SU-DHL-6 (cell line): ENCODE results near the gene CRISP2.

Experiments used
- H2AFZ ChIP-seq: fragments of 200-600 bp; sonication (generic); 2 replicates; pipeline ENCODE4 v1.6.1; 2014; ENCODE audit warnings: low read depth, mild to moderate bottlenecking, moderate library complexity, mixed read lengths, antibody characterized with exemption, low read length; ENCODE audit not compliant: severe bottlenecking
- H3F3A ChIP-seq: fragments of 200-600 bp; shearing (Covaris generic); 2 replicates; pipeline ENCODE4 v1.6.0; 2016; ENCODE audit warnings: antibody characterized with exemption, mild to moderate bottlenecking; ENCODE audit not compliant: insufficient read depth
- H3K27ac ChIP-seq: fragments of 200-600 bp; sonication (generic); 2 replicates; pipeline ENCODE4 v1.5.1; 2016; ENCODE audit warnings: low read depth, mild to moderate bottlenecking, low read length, moderate library complexity, mixed read lengths
- H3K27me3 ChIP-seq: fragments of 200-600 bp; sonication (generic), shearing (Covaris generic); 2 replicates; pipeline ENCODE4 v1.6.0; 2014; ENCODE audit warnings: mild to moderate bottlenecking, low read length
- H3K36me3 ChIP-seq: fragments of 200-600 bp; sonication (generic); 2 replicates; pipeline ENCODE4 v1.6.1; 2014; ENCODE audit warnings: mild to moderate bottlenecking, low read length, mixed read lengths
- H3K4me2 ChIP-seq: fragments of 300-600, 200-600 bp; shearing (Covaris generic), sonication (generic); 2 replicates; pipeline ENCODE4 v1.6.0; 2014; ENCODE audit warnings: low read length, low read depth, mild to moderate bottlenecking; ENCODE audit not compliant: poor library complexity, severe bottlenecking
- H3K4me3 ChIP-seq: fragments of 200-600 bp; sonication (generic); 2 replicates; pipeline ENCODE4 v1.5.1; 2014; ENCODE audit warnings: antibody characterized with exemption, low read length, mild to moderate bottlenecking, mixed read lengths; ENCODE audit not compliant: insufficient read depth, poor library complexity, severe bottlenecking
- H3K79me2 ChIP-seq: fragments of 200-600 bp; sonication (generic); 2 replicates; pipeline ENCODE4 v1.6.1; 2014; ENCODE audit warnings: mild to moderate bottlenecking, low read length, moderate library complexity; ENCODE audit not compliant: insufficient read depth
- H3K9ac ChIP-seq: fragments of 200-600 bp; sonication (generic); 2 replicates; pipeline ENCODE4 v1.7.0; 2014; ENCODE audit warnings: mild to moderate bottlenecking, low read length
- H3K9me2 ChIP-seq: fragments of 200-600 bp; sonication (generic); replicated peaks from 2 replicates; pipeline ENCODE4 v1.6.1; 2014; ENCODE audit warnings: low read length; ENCODE audit not compliant: insufficient read depth
- H3K9me3 ChIP-seq: fragments of 200-600 bp; sonication (generic); 2 replicates; pipeline ENCODE4 v1.6.1; 2014; ENCODE audit warnings: low read length, mixed read lengths; ENCODE audit not compliant: insufficient read depth
- H4K20me1 ChIP-seq: fragments of 200-600 bp; sonication (generic); 2 replicates; pipeline ENCODE4 v1.6.1; 2014; ENCODE audit warnings: low read depth, mild to moderate bottlenecking, antibody characterized with exemption, low read length, moderate library complexity, mixed read lengths
- CTCF ChIP-seq: fragments of 200-600 bp; sonication (generic); IDR thresholded peaks from one replicate; pipeline ENCODE4 v1.5.1; 2017; ENCODE audit warnings: antibody characterized with exemption, mild to moderate bottlenecking, low read length, moderate library complexity; ENCODE audit not compliant: insufficient read depth, poor library complexity, severe bottlenecking
- EZH2phosphoT487 ChIP-seq: fragments of 200-600 bp; sonication (generic), shearing (Covaris generic); conservative IDR thresholded peaks from 2 replicates; pipeline ENCODE4 v1.6.1; 2018; ENCODE audit warnings: mild to moderate bottlenecking, antibody characterized with exemption, low read length, moderate library complexity, mixed read lengths

The CRISP2 gene

GRCh38 chr6:49676671-49677281 lies 36.6 kb downstream of the CRISP2 start:
- 0 out of 2 replicates have a peak, but pooled peaks cover 5% of the 10 kb centered on the region for H3K9me2 ChIP-seq
- no peak overlapping the region for H2AFZ ChIP-seq
- H3K9ac ChIP-seq: no peak overlapping the region
- H3K4me2 ChIP-seq: no peak overlapping the region
- no peaks in the 10 kb centered on the region for H4K20me1 ChIP-seq
- H3K36me3 ChIP-seq: no peaks in the 10 kb centered on the region; the same call in 1 of the 2 replicates
- no peaks in the 10 kb centered on the region for H3K9me3 ChIP-seq
- H3F3A ChIP-seq: no peaks in the 10 kb centered on the region
- H3K27me3 ChIP-seq: no peaks in the 10 kb centered on the region
- TF ChIP-seq CTCF: no peak
- TF ChIP-seq EZH2phosphoT487: no peak
- H3K79me2 ChIP-seq: no peaks in the 10 kb centered on the region
- no peak overlapping the region for H3K27ac ChIP-seq
- H3K4me3 ChIP-seq: no peak overlapping the region

- Histone ChIP-seq H3K9me3 (no peaks in the 10 kb centered on the region), H4K20me1 (no peaks in the 10 kb centered on the region), H3K27ac (no peak overlapping the region), H3K4me2 (no peak overlapping the region), H3K9ac (no peak overlapping the region), H3K9me2 (0 out of 2 replicates have a peak, but pooled peaks cover 5% of the 10 kb centered on the region), H3K79me2 (no peaks in the 10 kb centered on the region), H2AFZ (no peak overlapping the region), H3K27me3 (no peaks in the 10 kb centered on the region), H3K36me3 (no peaks in the 10 kb centered on the region; the same call in 1 of the 2 replicates), H3K4me3 (no peak overlapping the region), H3F3A (no peaks in the 10 kb centered on the region)
- TF ChIP-seq EZH2phosphoT487: no peak
- no peak for TF ChIP-seq CTCF
Observed at GRCh38 chr6:49675816-49676215, 37.5 kb downstream of the CRISP2 start.

GRCh38 chr6:49668083-49668511 lies 45.2 kb downstream of the CRISP2 start:
- no peak overlapping the region for H3K9ac ChIP-seq
- no peaks in the 10 kb centered on the region for H3K27me3 ChIP-seq
- no peaks in the 10 kb centered on the region for H3K9me2 ChIP-seq
- no peaks in the 10 kb centered on the region for H3K36me3 ChIP-seq
- H3K4me2 ChIP-seq: no peak overlapping the region
- H3K9me3 ChIP-seq: no peaks in the 10 kb centered on the region
- no peaks in the 10 kb centered on the region for H3F3A ChIP-seq
- H3K79me2 ChIP-seq: no peaks in the 10 kb centered on the region
- TF ChIP-seq EZH2phosphoT487 (no peak), CTCF (no peak)
- no peak overlapping the region for H2AFZ ChIP-seq
- H3K27ac ChIP-seq: no peak overlapping the region
- no peaks in the 10 kb centered on the region for H4K20me1 ChIP-seq
- no peak overlapping the region for H3K4me3 ChIP-seq
